WTC11 (cell line): ENCODE data around the gene EMP1. TPM values are rescaled to one million over a fixed set of nuclear protein-coding genes. Genes with fewer than 3 reads are reported as not detected.

Source experiments
- ATAC-seq: fragments of 200-7000 bp; cut with Tn5 transposase; 2 replicates; pipeline ENCODE4 v1.10.0; 2021; ENCODE audit warnings: mild to moderate bottlenecking, moderate library complexity
- CTCF ChIA-PET: fragments of 300-600 bp; sonication (Branson Sonifier 250); formaldehyde crosslinking; loops from one replicate; lab custom pipeline; 2021; ENCODE audit warnings: antibody characterized with exemption; lab: Charles Lee
- POLR2A ChIA-PET: fragments of 350-600 bp; sonication (Branson Sonifier 250); formaldehyde crosslinking; loops from one replicate; lab custom pipeline; 2021; ENCODE audit warnings: antibody characterized with exemption; lab: Charles Lee
- DNase-seq: peaks from one replicate; pipeline ENCODE4 v3.0.0; 2021; ENCODE audit warnings: low spot score
- H3K27ac Mint-ChIP-seq: 2 replicates; pipeline ENCODE4 v1.8.0; 2021; ENCODE audit warnings: mixed read lengths
- H3K27me3 Mint-ChIP-seq: 2 replicates; pipeline ENCODE4 v1.8.0; 2021; ENCODE audit warnings: low read depth, mild to moderate bottlenecking, moderate library complexity, mixed read lengths
- H3K36me3 Mint-ChIP-seq: 2 replicates; pipeline ENCODE4 v1.8.0; 2021; ENCODE audit warnings: mixed read lengths
- H3K4me1 Mint-ChIP-seq: 2 replicates; pipeline ENCODE4 v1.8.0; 2022; ENCODE audit warnings: mixed read lengths
- H3K4me3 Mint-ChIP-seq: 2 replicates; pipeline ENCODE4 v1.8.0; 2021; ENCODE audit warnings: mild to moderate bottlenecking, moderate library complexity, mixed read lengths
- H3K9me3 Mint-ChIP-seq: 2 replicates; pipeline ENCODE4 v1.8.0; 2021; ENCODE audit warnings: mixed read lengths
- E2F4 ChIP-seq: sonication (generic); formaldehyde crosslinking; IDR thresholded peaks from 2 replicates; pipeline ENCODE4 v1.8.1; 2022; ENCODE audit warnings: low read depth, mild to moderate bottlenecking, moderate library complexity, missing genetic modification reagents, borderline replicate concordance
- ERG ChIP-seq: fragments of 250-450 bp; sonication (Bioruptor Pico); IDR thresholded peaks from 2 replicates; pipeline ENCODE4 v1.8.0; 2021; ENCODE audit warnings: mild to moderate bottlenecking
- FOXJ3 ChIP-seq: sonication (generic); formaldehyde crosslinking; IDR thresholded peaks from 2 replicates; pipeline ENCODE4 v1.9.0; 2021; ENCODE audit warnings: missing genetic modification reagents, mild to moderate bottlenecking, borderline replicate concordance
- FOXP4 ChIP-seq: sonication (generic); formaldehyde crosslinking; IDR thresholded peaks from 2 replicates; pipeline ENCODE4 v1.8.0; 2022; ENCODE audit warnings: mild to moderate bottlenecking, missing genetic modification reagents
- GRHL2 ChIP-seq: fragments of 250-450 bp; sonication (Bioruptor Pico); IDR thresholded peaks from 2 replicates; pipeline ENCODE4 v1.8.0; 2022; ENCODE audit warnings: mild to moderate bottlenecking, moderate library complexity; ENCODE audit not compliant: insufficient replicate concordance, severe bottlenecking
- HMGA2 ChIP-seq: fragments of 250-450 bp; sonication (Bioruptor Pico); IDR thresholded peaks from 2 replicates; pipeline ENCODE4 v1.4.0; 2021; ENCODE audit warnings: mild to moderate bottlenecking, moderate library complexity
- HMGXB4 ChIP-seq: sonication (generic); formaldehyde crosslinking; IDR thresholded peaks from 2 replicates; pipeline ENCODE4 v1.8.1; 2023; ENCODE audit warnings: mild to moderate bottlenecking, moderate library complexity, missing genetic modification reagents
- IRF1 ChIP-seq: sonication (generic); formaldehyde crosslinking; IDR thresholded peaks from 2 replicates; pipeline ENCODE4 v1.8.0; 2023; ENCODE audit warnings: missing genetic modification reagents
- JUN ChIP-seq: sonication (generic); formaldehyde crosslinking; IDR thresholded peaks from 2 replicates; pipeline ENCODE4 v1.8.0; 2023; ENCODE audit warnings: mild to moderate bottlenecking, missing genetic modification reagents
- KAT7 ChIP-seq: sonication (generic); formaldehyde crosslinking; IDR thresholded peaks from 2 replicates; pipeline ENCODE4 v1.8.1; 2023; ENCODE audit warnings: missing genetic modification reagents, mild to moderate bottlenecking, borderline replicate concordance
- MXD4 ChIP-seq: fragments of 250-450 bp; sonication (Bioruptor Pico); IDR thresholded peaks from 2 replicates; pipeline ENCODE4 v1.8.0; 2021; ENCODE audit warnings: mild to moderate bottlenecking, moderate library complexity, borderline replicate concordance
- MYBL2 ChIP-seq: sonication (generic); formaldehyde crosslinking; IDR thresholded peaks from 2 replicates; pipeline ENCODE4 v1.8.1; 2023; ENCODE audit warnings: mild to moderate bottlenecking, moderate library complexity, missing genetic modification reagents
- RELA ChIP-seq: sonication (generic); formaldehyde crosslinking; IDR thresholded peaks from 2 replicates; pipeline ENCODE4 v1.8.1; 2022; ENCODE audit warnings: missing genetic modification reagents, mild to moderate bottlenecking, borderline replicate concordance
- TCF7 ChIP-seq: sonication (generic); formaldehyde crosslinking; IDR thresholded peaks from 2 replicates; pipeline ENCODE4 v1.8.0; 2022; ENCODE audit warnings: mild to moderate bottlenecking, low read depth, missing genetic modification reagents, moderate library complexity
- ZBTB21 ChIP-seq: sonication (generic); formaldehyde crosslinking; IDR thresholded peaks from 2 replicates; pipeline ENCODE4 v1.8.1; 2023; ENCODE audit warnings: mild to moderate bottlenecking, missing genetic modification reagents, borderline replicate concordance
- ZNF138 ChIP-seq: sonication (generic); formaldehyde crosslinking; conservative IDR thresholded peaks from 2 replicates; pipeline ENCODE4 v1.8.1; 2022; ENCODE audit warnings: mild to moderate bottlenecking, moderate library complexity, missing genetic modification reagents
- total RNA-seq: library from RNA; stranded (reverse); gene quantifications from 3 replicates; pipeline ENCODE4 v1.2.3, GENCODE V29; 2021
- TF ChIP-seq, protein P1 (sequence below): fragments of 200-600 bp; IDR thresholded peaks from 2 replicates; pipeline ENCODE4 v1.8.0; 2022; ENCODE audit warnings: antibody characterized with exemption
- TF ChIP-seq, protein P2 (sequence below): sonication (generic); formaldehyde crosslinking; IDR thresholded peaks from 2 replicates; pipeline ENCODE4 v1.8.1; 2023; ENCODE audit warnings: mild to moderate bottlenecking, missing genetic modification reagents, borderline replicate concordance

The EMP1 gene
- total RNA-seq, 1 experiment from 2014 or later: 1.4 TPM

DNA sequence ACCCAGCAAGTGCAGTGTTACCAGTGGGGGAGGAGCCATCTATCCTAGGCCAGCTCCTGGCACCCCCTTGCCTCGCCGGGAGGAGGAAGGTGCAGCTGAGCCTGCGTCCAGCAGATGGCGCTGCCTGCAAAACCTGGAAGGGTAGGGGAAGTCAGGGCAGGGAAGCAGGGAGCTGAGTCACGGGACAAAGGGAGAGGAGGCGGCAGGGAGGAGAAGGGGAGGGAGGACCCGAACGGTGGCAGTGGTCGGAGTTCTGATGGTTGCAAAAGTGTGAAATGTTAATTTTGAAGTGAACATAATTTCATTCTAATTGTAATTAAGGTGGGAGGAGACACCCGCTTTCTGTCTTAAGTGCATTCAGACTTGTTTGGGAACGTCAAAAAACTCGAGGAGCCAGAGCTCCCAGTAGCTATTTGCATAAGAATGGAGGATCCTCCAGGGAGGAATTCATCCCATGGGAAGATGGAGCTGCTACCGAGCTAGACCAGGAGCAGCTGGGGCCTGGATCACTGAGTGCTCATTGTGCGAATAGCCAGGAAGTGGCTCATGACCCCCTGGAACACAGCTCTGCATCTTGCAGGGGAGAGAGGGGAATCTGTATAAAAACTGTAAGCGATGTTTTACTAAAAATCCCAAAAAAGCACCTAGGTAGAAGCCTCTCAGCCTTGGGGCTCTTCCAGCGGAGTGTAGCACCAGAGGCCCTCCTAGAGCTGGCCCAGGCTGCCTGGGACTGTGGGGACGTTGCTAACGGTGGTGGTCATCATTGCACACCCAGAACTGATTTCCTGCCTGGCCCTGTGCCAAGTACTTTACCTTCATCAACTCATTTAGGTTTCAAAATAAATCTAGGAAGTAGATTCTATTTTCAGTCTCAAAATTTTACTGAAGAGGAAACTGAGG is 59.5 kb downstream of the EMP1 start (continued):
- TF ChIP-seq, protein P1, sequence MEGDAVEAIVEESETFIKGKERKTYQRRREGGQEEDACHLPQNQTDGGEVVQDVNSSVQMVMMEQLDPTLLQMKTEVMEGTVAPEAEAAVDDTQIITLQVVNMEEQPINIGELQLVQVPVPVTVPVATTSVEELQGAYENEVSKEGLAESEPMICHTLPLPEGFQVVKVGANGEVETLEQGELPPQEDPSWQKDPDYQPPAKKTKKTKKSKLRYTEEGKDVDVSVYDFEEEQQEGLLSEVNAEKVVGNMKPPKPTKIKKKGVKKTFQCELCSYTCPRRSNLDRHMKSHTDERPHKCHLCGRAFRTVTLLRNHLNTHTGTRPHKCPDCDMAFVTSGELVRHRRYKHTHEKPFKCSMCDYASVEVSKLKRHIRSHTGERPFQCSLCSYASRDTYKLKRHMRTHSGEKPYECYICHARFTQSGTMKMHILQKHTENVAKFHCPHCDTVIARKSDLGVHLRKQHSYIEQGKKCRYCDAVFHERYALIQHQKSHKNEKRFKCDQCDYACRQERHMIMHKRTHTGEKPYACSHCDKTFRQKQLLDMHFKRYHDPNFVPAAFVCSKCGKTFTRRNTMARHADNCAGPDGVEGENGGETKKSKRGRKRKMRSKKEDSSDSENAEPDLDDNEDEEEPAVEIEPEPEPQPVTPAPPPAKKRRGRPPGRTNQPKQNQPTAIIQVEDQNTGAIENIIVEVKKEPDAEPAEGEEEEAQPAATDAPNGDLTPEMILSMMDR: peak; percentile 94
- TF ChIP-seq TCF7 (CRISPR knock-in tag) (no peak), FOXP4 (CRISPR knock-in tag) (no peak), E2F4 (CRISPR knock-in tag) (no peak), ERG (CRISPR knock-in tag) (0 out of 2 replicates have a peak, but pooled peaks have one; percentile 11), GRHL2 (CRISPR knock-in tag) (no peak), KAT7 (CRISPR knock-in tag) (no peak), MYBL2 (no peak), IRF1 (CRISPR knock-in tag) (no peak), RELA (CRISPR knock-in tag) (no peak)
- TF ChIP-seq, all 79 proteins: peak for 11

DNA sequence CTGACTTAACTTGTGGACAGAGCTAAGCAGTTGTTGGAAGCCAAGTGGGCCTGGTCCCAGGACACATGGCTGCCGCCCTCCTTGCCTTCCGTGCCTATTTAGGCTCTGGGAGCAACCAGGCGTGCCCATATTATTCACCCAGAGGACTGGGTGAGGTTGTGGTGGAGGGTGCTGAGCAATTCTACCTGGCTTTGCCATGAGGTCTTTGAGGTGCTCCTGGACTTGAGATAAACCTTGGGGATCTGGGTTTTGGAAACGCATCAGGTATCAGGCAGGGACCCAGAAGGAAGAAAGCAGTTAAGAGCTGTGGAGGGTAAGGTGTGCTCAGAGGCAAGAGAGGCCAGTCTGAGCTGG is 60.1 kb downstream of the EMP1 start:
- Mint-ChIP-seq H3K9me3 (no peaks in the 10 kb centered on the region), H3K27ac (peak overlapping the region; percentile 94), H3K36me3 (no peaks in the 10 kb centered on the region), H3K4me3 (no peak overlapping the region), H3K4me1 (peaks cover 32% of the 10 kb centered on the region), H3K27me3 (peaks cover 21% of the 10 kb centered on the region)
- TF ChIP-seq, protein P2, sequence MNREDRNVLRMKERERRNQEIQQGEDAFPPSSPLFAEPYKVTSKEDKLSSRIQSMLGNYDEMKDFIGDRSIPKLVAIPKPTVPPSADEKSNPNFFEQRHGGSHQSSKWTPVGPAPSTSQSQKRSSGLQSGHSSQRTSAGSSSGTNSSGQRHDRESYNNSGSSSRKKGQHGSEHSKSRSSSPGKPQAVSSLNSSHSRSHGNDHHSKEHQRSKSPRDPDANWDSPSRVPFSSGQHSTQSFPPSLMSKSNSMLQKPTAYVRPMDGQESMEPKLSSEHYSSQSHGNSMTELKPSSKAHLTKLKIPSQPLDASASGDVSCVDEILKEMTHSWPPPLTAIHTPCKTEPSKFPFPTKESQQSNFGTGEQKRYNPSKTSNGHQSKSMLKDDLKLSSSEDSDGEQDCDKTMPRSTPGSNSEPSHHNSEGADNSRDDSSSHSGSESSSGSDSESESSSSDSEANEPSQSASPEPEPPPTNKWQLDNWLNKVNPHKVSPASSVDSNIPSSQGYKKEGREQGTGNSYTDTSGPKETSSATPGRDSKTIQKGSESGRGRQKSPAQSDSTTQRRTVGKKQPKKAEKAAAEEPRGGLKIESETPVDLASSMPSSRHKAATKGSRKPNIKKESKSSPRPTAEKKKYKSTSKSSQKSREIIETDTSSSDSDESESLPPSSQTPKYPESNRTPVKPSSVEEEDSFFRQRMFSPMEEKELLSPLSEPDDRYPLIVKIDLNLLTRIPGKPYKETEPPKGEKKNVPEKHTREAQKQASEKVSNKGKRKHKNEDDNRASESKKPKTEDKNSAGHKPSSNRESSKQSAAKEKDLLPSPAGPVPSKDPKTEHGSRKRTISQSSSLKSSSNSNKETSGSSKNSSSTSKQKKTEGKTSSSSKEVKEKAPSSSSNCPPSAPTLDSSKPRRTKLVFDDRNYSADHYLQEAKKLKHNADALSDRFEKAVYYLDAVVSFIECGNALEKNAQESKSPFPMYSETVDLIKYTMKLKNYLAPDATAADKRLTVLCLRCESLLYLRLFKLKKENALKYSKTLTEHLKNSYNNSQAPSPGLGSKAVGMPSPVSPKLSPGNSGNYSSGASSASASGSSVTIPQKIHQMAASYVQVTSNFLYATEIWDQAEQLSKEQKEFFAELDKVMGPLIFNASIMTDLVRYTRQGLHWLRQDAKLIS: no peak
- TF ChIP-seq IRF1 (CRISPR knock-in tag) (no peak), FOXJ3 (no peak), HMGXB4 (CRISPR knock-in tag) (no peak), ZNF138 (CRISPR knock-in tag) (no peak), ZBTB21 (CRISPR knock-in tag) (no peak), JUN (CRISPR knock-in tag) (no peak), HMGA2 (no peak), MXD4 (no peak)
- no peak for ATAC-seq
- ChIA-PET POLR2A (interaction anchor here (1.4 to 1.5 kb wide), 2 partner anchors 22 to 1001 kb away, joined by 3 to 6 read pairs; no protein-coding TSS in a partner anchor), CTCF (interaction anchor here (0.6 to 3.8 kb wide), 38 partner anchors 8 to 911 kb away, joined by 3 to 118 read pairs (median 6); partner anchors contain the start of gene GRIN2B)
- DNase-seq: no peak
